Measurements from ENCODE around the gene TLR9. TPM values are rescaled to one million over a fixed set of nuclear protein-coding genes. Genes with fewer than 3 reads are reported as not detected.
A peak's percentile ranks its signal among the peaks of the same experiment; 100 is the strongest.

TLR9 gene
- total and polyA plus RNA-seq, 12 donors: 0.06 to 0.46 (median 0.28) TPM; not detected in 3

- intact Hi-C loops (cut with DNase I): loop anchor here in 1 of 10 donors (5.0 kb wide), 1 partner anchor 36 kb away; no protein-coding TSS in a partner anchor
Measured at GRCh38 chr3:52193065-52193464, 32.4 kb downstream of the TLR9 start.

DNA sequence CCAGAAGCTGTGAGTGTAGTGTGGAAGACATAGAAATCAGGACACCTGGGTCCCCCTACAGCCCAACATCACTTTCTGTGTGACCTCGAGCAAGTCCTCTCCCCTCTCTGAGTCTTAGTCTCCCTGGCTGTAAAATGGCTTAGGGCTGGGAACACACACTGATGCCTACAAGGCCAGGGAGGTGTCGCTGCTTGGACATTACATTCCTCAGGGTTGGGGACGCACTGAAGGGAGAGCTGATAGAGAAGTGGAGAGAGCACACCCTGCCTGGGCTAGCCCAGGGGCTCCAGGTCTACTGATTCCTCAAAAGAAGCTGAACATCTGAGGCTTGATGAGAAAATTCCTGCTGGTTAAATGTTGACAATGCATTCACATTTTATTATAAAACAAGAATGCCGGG lies 33.8 kb downstream of the TLR9 start:
- ATAC-seq (no peak), DNase-seq (no peak)
- intact Hi-C loops (cut with DNase I): loop anchor here in 1 of 10 donors (5.0 kb wide), 1 partner anchor 34 kb away; no protein-coding TSS in a partner anchor
- 80 to 95% methylated on average over 4 of the region's 4 CpGs for WGBS, 2 donors
- Histone ChIP-seq H3K27ac (no peak overlapping the region), H3K9me3 (no peaks in the 10 kb centered on the region), H3K27me3 (no peaks in the 10 kb centered on the region), H3K4me1 (peaks cover 5 to 62% (median 37%) of the 10 kb centered on the region in 9 donors), H3K36me3 (no peaks in the 10 kb centered on the region), H3K4me3 (no peak overlapping the region)
- TF ChIP-seq, protein P1, sequence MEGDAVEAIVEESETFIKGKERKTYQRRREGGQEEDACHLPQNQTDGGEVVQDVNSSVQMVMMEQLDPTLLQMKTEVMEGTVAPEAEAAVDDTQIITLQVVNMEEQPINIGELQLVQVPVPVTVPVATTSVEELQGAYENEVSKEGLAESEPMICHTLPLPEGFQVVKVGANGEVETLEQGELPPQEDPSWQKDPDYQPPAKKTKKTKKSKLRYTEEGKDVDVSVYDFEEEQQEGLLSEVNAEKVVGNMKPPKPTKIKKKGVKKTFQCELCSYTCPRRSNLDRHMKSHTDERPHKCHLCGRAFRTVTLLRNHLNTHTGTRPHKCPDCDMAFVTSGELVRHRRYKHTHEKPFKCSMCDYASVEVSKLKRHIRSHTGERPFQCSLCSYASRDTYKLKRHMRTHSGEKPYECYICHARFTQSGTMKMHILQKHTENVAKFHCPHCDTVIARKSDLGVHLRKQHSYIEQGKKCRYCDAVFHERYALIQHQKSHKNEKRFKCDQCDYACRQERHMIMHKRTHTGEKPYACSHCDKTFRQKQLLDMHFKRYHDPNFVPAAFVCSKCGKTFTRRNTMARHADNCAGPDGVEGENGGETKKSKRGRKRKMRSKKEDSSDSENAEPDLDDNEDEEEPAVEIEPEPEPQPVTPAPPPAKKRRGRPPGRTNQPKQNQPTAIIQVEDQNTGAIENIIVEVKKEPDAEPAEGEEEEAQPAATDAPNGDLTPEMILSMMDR (IDR thresholded peaks at IDR 0.05): no peak

More at GRCh38 chr3:52193065-52193464, 32.4 kb downstream of the TLR9 start:
- Histone ChIP-seq H3K9me3 (no peaks in the 10 kb centered on the region), H3K4me3 (no peak overlapping the region), H3K27me3 (no peaks in the 10 kb centered on the region), H3K4me1 (peaks cover 14 to 64% (median 48%) of the 10 kb centered on the region in 9 donors), H3K27ac (no peak overlapping the region), H3K36me3 (no peaks in the 10 kb centered on the region)
- ATAC-seq: peak in 2 of 8 donors; percentile 22 to 23
- 65 to 68% methylated on average over 18 of the region's 18 CpGs for WGBS, 2 donors
- DNase-seq: peak; percentile 57 to 69
- TF ChIP-seq, protein P1 (IDR thresholded peaks at IDR 0.05): no peak

DNA sequence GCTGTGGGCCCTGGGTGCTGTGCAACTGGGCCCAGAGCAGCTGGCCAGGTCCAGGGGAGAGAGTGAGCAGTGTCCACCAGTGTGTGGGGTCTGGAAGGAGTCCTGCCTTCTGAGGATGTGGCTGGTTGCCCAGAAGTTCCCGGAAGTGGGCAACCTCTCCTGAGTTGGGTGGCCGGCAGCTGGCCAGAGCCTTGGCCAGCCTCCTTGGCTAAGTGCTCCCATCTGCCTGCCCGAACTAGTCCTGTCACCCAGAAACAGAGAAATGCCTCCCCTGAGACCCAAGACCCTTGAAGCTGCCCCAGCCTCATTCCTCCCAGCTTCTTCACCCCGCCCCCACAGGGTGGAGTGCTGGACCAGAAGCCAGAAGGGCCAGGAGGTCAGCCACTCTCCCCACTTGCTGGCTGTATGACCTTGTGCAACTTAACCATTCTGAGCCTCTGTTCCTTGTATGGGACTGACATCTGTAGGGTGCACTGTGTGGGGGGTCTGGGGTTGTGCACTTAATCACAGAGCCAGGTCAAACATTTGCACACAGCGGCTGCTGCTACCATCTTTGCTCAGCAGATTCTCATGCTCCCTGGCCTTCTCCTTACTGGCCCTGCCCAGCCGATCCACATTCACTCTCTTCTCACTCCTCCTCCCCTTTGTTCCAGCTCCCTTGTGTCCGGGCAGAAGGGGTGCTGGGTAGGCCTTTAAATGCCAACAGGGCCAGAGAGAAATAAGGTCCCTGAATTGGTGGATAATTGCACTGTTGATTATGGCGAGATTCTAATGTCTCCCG lies 35.0 kb downstream of the TLR9 start:
- H3K4me1 ChIP-seq: peaks cover 5 to 50% (median 26%) of the 10 kb centered on the region in 9 donors
- peak overlapping the region in 4 of 10 donors; percentile 51 to 65 (median 57) for H3K27ac ChIP-seq
- H3K36me3 ChIP-seq: no peaks in the 10 kb centered on the region
- no peaks in the 10 kb centered on the region for H3K9me3 ChIP-seq
- H3K4me3 ChIP-seq: no peak overlapping the region
- DNase-seq (peak; percentile 23 to 41), ATAC-seq (peak; percentile 11 to 48 (median 20))
- no peaks in the 10 kb centered on the region for H3K27me3 ChIP-seq
- 59 to 69% methylated on average over 9 of the region's 9 CpGs for WGBS, 2 donors
- TF ChIP-seq, protein P1 (IDR thresholded peaks at IDR 0.05): no peak
- intact Hi-C loops (cut with DNase I): loop anchor here in 1 of 10 donors (5.0 kb wide), 1 partner anchor 33 kb away; no protein-coding TSS in a partner anchor

- H3K36me3 ChIP-seq: no peaks in the 10 kb centered on the region
- 85 to 95% methylated on average over 1 of the region's 1 CpG for WGBS, 2 donors
- H3K27me3 ChIP-seq: no peaks in the 10 kb centered on the region
- TF ChIP-seq, protein P1 (IDR thresholded peaks at IDR 0.05): no peak
- peaks cover 5 to 44% (median 35%) of the 10 kb centered on the region in 9 donors for H3K4me1 ChIP-seq
- H3K27ac ChIP-seq: peak overlapping the region in 1 of 10 donors; percentile 62
- H3K9me3 ChIP-seq: no peaks in the 10 kb centered on the region
- intact Hi-C loops (cut with DNase I): no loop called here
- DNase-seq (no peak), ATAC-seq (no peak)
- no peak overlapping the region for H3K4me3 ChIP-seq
Measured at GRCh38 chr3:52188556-52188955, 36.9 kb downstream of the TLR9 start.
